Pancreas (tissue), 10 donors: ENCODE measurements around the gene MED15. TPM values are rescaled to one million over a fixed set of nuclear protein-coding genes. Genes with fewer than 3 reads are reported as not detected.
A peak's percentile ranks its signal among the peaks of the same experiment; 100 is the strongest.

ENCODE experiments used
- ATAC-seq, 4 donors: fragments of 200-7000 bp; cut with Tn5 transposase; one replicate each; pipeline versions ENCODE4 v1.8.0 to v1.9.1; 2020; ENCODE audit warnings: mild to moderate bottlenecking in 4 of 4, moderate library complexity in 4 of 4
- DNase-seq, 6 donors: peaks; one replicate each; pipeline ENCODE4 v3.0.0-alpha.2; 2020
- FAIRE-seq: peaks from 2 replicates; lab custom pipeline; 2012; peaks lifted over from hg19 to GRCh38; lab: Jason Lieb, UNC
- H3K27ac ChIP-seq, 4 donors: fragments of 200-600 bp; sonication (generic); 1 replicate in 3 of 4; 2 replicates in 1 of 4; pipeline versions ENCODE4 v1.5.0 to v1.8.0; 2020
- H3K27me3 ChIP-seq, 4 donors: fragments of 200-600 bp; one replicate each; pipeline ENCODE4 v1.8.0; 2021
- H3K36me3 ChIP-seq, 3 donors: fragments of 200-600 bp; sonication (generic) in 1 of 3; one replicate each; pipeline versions ENCODE4 v1.5.0 to v1.8.0; 2020 to 2021
- H3K4me1 ChIP-seq, 3 donors: fragments of 200-600 bp; one replicate each; pipeline ENCODE4 v1.8.0; 2021
- H3K4me3 ChIP-seq, 4 donors: fragments of 200-600 bp; sonication (generic) in 2 of 4; one replicate each; pipeline versions ENCODE4 v1.5.0 to v1.8.0; 2020 to 2021
- H3K9me3 ChIP-seq, 4 donors: fragments of 200-600 bp; one replicate each; pipeline ENCODE4 v1.8.0; 2021
- CTCF ChIP-seq, 4 donors: fragments of 200-600 bp; sonication (generic) in 3 of 4; IDR thresholded peaks; one replicate each; pipeline versions ENCODE4 v1.5.0 to v1.8.0; 2021; ENCODE audit warnings: antibody characterized with exemption in 4 of 4
- WGBS, 2 donors: extraction: QIAGEN DNeasy Blood & Tissue Kit; methylation state at CpG; one replicate each; pipeline ENCODE4 v1.1.7; 2013; 5-methylcytosine and 5-hydroxymethylcytosine counted together
- intact Hi-C, 3 donors: fragments of 100-400 bp; cut with DNase I; formaldehyde crosslinking; loops; one replicate each; pipeline versions ENCODE4 v1.11.1 to v1.14.2; 2022
- polyA plus RNA-seq, 2 donors: library from polyadenylated mRNA; stranded (reverse); fragments of 200-250 nt; gene quantifications; one replicate each; pipeline ENCODE4 v1.2.3, GENCODE V29; 2013
- total RNA-seq, 6 donors: library from RNA; stranded (reverse); fragmentation: NEBNext Ultra II Directional in 4 of 6; extraction: Animal tissue kit (Norgen Biotek cat#: 25700) in 4 of 6; gene quantifications; one replicate each; pipeline versions ENCODE4 v1.2.1 to v1.2.4, GENCODE V29; 2021 to 2023
- donor health status: healthy with polysubstance abuse.
- donor health status: DM: no; HTN: no; CAD: no; lungs with moderate emphysema.
- donor health status: DM: no; HTN: no; CAD: no.
- donor health status: control.
- donor health status: control.
- donor health status: Bipolar disorder and iron deficiency.
- donor health status: DM: yes; HTN: yes; CAD: no.
- donor health status: DM: no; HTN: no; CAD: no.
- donor health status: DM: no; HTN: no; CAD: no.
- donor health status: DM: yes; HTN: yes; CAD: no.

Gene MED15
- total and polyA plus RNA-seq, 8 donors, result 27.1 to 61.7 (median 37.0) TPM

- Histone ChIP-seq H3K36me3 (peaks cover 4 to 48% (median 21%) of the 10 kb centered on the region in 3 donors), H3K9me3 (no peaks in the 10 kb centered on the region), H3K27me3 (no peaks in the 10 kb centered on the region), H3K4me3 (no peak overlapping the region), H3K27ac (no peak overlapping the region), H3K4me1 (peaks cover 0 to 5% (median 0%) of the 10 kb centered on the region in 3 donors)
- ATAC-seq (no peak), FAIRE-seq (no peak), DNase-seq (no peak)
- TF ChIP-seq CTCF (IDR thresholded peaks at IDR 0.05), result no peak
- intact Hi-C loops, result loop anchor here in 1 of 3 donors (5.0 kb wide), 1 partner anchor 48 kb away; no protein-coding TSS in a partner anchor
- 81 to 86% methylated on average over 9 to 12 of the region's 12 CpGs for WGBS, 2 donors
These were observed 76.8 kb downstream of the MED15 start for GRCh38 chr22:20584029-20584871.

GRCh38 chr22:20584872-20585638 is 77.6 kb downstream of the MED15 start:
- Histone ChIP-seq H3K36me3 (peaks cover 4 to 48% (median 21%) of the 10 kb centered on the region in 3 donors), H3K4me3 (no peak overlapping the region), H3K9me3 (no peaks in the 10 kb centered on the region), H3K4me1 (peaks cover 0 to 3% (median 0%) of the 10 kb centered on the region in 3 donors), H3K27ac (no peak overlapping the region), H3K27me3 (no peaks in the 10 kb centered on the region)
- no peak for TF ChIP-seq CTCF (IDR thresholded peaks at IDR 0.05)
- 93 to 95% methylated on average over 26 of the region's 26 CpGs for WGBS, 2 donors
- ATAC-seq (no peak), FAIRE-seq (no peak), DNase-seq (peak in 1 of 6 donors; percentile 67)
- intact Hi-C loops, result loop anchor here in 1 of 3 donors (5.0 kb wide), 1 partner anchor 47 kb away; no protein-coding TSS in a partner anchor

GRCh38 chr22:20585639-20586402 is 78.4 kb downstream of the MED15 start:
- ATAC-seq (no peak), DNase-seq (peak in 3 of 6 donors; percentile 26 to 57 (median 37)), FAIRE-seq (no peak)
- Histone ChIP-seq H3K36me3 (peaks cover 4 to 48% (median 21%) of the 10 kb centered on the region in 3 donors), H3K27ac (no peak overlapping the region), H3K9me3 (no peaks in the 10 kb centered on the region), H3K27me3 (no peaks in the 10 kb centered on the region), H3K4me1 (no peaks in the 10 kb centered on the region), H3K4me3 (no peak overlapping the region)
- no peak for TF ChIP-seq CTCF (IDR thresholded peaks at IDR 0.05)
- 95% methylated on average over 12 of the region's 12 CpGs for WGBS, 2 donors
- intact Hi-C loops, result no loop called here

- peaks cover 4 to 48% (median 21%) of the 10 kb centered on the region in 3 donors for H3K36me3 ChIP-seq
These were observed 79.0 kb downstream of the MED15 start for GRCh38 chr22:20586403-20586745.

More at GRCh38 chr22:20586403-20586745, 79.0 kb downstream of the MED15 start:
- TF ChIP-seq CTCF (IDR thresholded peaks at IDR 0.05), result no peak
- ATAC-seq, result no peak
- H3K27me3 ChIP-seq, result no peaks in the 10 kb centered on the region
- peak in 3 of 6 donors; percentile 23 to 61 (median 53) for DNase-seq
- WGBS, 2 donors, result 94 to 96% methylated on average over 22 of the region's 22 CpGs
- H3K27ac ChIP-seq, result no peak overlapping the region
- H3K4me1 ChIP-seq, result no peaks in the 10 kb centered on the region
- no peak overlapping the region for H3K4me3 ChIP-seq
- FAIRE-seq, result no peak
- intact Hi-C loops, result no loop called here
- H3K9me3 ChIP-seq, result no peaks in the 10 kb centered on the region
